HG03439 (cell line): Measurements from ENCODE around the gene NEK10.
"Not testable (repeated sequence)": the region's sequence is repeated elsewhere in the genome, so short reads cannot be mapped to it uniquely, and the experiment has no call there.

Source experiments
- ATAC-seq: cut with Tn5 transposase; IDR thresholded peaks from one replicate; pipeline ENCODE4 v1.9.1; 2021; ENCODE audit warnings: mild to moderate bottlenecking, moderate library complexity; ENCODE audit not compliant: unreplicated experiment

The NEK10 gene

DNA sequence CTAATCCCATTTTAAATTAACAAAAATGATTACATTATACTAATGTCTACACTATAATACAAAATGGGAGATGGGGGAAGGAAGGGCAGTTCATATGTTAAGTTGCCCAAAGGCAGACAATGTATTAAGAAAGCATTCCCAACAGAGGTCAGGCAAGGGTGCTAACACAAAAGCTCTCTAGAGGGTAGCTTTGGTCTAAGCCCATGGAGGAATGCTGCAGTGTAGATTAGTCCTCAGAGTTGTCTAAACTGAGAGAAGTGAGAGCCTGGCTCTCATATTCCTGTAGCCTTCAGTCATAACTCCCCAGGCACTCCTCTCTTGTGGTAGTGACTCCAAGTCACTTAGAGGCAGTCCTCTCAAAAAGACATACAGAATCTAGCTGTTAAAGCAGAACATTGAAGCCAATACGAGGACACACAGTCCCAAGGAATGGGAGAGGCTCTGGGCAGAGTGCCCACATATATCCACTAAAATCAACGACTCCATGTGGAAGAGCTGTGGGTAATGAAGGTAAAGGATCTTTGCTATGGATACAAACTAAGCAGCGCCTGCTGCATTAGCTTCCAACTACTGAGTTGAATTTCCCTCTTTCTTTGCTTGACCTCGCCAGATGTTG is 14.5 kb downstream of the NEK10 start:
- no peak for ATAC-seq

DNA sequence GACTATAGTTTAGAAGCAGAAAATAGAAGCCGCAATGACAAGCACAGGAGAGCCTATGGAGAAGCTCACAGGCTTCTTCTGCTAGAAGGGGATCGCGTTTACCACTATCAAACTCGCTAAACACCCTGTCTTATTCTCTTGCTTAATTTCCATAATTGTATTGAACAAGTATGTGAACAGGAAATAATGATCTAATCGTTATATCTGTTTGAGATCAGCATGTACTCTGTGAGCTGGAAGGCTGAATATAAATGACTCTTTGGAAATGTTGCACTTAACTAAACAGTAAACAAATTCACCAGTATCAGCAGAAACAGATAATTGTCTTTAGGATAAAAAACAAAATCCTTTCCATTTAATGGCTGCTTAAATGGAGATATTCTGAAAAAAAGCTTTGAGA is 15.0 kb downstream of the NEK10 start:
- no peak for ATAC-seq

DNA sequence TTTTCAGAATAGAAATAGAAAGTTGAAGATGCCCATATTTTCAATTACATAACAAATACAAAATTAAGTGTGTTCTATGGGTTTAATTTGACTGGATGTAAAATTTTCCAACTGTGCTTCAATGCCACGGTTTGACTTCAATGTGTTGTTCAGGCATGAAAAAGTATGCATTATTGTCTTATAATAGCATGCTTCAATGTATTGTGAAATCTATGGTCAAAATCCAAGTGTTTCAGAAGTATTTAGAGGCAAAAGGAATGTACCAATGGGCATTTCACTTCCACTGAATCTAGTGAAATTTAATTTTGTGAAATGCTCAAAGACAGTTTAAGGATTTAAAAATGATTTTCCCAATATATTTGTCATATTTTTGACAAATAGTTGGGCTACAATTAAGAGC is 16.0 kb downstream of the NEK10 start:
- no peak for ATAC-seq

DNA sequence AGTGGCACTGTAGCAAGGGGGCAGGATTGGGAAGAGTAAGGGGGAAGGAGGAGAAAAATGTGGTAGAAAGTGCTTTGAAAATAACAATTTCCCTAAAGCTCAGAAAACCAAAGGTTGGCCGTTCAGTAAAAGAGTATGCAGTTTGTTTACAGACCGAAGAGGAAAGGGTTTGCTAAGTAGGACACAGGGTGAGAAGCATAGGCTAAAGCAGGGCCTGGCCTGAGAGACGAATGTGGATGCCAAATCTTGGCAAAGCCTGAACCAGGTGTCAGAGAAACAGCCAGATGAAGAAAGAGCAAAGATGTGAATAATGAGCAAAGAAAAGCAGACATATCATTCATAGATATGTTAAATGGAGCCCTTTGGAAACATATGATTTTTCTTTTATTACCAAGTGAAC is 17.1 kb downstream of the NEK10 start:
- no peak for ATAC-seq

DNA sequence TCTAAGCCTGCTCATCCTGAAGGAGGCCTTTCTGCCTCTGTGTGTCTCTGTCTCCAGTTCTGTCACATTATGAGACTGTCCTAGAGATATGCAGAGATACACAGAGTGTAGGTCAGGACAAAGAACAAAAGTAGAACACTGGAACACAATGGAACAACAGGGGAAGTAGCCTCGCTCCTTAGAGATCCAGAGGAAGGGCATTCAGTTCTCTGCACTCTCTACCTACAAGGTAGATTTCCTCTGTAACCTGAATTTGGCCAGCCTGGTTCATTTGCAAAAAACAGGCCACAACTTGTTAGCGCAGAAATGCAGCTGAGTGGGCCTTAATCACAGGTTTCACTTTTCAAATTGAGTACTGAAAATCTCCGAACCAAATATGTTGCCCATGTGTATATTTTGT is 19.4 kb downstream of the NEK10 start:
- peak; percentile 94 for ATAC-seq

DNA sequence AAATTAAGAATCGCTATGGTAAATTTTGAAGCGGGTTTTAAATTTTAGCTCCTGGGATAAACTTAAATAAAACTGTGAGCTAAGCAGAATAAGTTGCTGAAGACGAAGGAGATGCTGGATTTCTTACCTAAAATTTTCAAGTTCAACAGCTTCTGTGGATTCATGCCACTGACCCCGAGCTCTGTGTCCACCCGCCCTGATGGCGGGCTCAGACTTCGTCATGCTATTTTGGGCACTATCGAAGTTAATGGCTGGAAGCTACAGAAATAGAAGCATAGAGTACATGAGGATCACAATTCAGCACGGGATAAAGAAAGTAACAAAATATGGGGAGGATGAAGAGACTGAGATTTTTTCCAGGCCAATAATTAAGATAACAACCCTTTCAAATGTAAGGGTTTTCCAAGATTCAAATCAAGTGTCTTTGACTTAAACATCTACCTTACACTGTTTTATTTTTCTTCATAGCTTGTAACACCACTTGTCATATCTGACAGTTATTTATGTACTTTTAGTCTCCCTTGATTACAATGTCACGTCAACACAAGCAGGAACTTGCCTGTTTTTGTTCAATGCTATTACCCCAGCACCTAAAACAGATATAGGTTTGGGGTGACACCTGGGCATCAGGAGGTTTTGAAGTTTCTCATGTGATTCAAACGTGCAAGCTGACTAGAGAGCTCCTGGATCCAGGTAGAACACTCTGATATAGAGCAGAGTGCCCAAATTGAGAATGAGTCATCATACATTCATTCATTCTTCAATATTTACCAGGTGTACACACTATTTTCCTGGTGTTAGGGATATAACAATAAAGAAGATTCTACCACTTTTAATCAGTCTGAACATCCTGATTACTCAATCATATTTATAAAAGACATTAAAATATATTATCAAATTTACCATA is 23.0 kb downstream of the NEK10 start:
- no peak for ATAC-seq

DNA sequence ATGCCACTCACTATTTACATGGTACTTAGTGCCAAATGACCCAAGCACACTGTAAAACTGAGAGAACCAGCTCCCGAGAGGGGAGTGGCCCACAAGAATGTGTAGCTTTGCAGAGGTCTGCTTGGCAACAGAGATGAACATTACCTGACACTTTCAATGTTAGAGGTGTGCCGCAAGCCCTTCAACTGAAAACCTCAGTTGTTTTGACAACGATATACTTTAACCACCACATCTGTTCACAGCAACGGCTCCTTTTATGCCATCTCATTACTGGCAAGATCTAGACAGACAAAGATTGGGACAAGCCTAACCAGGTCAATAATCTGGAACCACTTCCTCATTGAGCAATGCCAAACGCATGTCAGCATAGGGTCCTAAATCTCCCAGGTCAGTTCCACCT is 23.7 kb downstream of the NEK10 start:
- no peak for ATAC-seq

DNA sequence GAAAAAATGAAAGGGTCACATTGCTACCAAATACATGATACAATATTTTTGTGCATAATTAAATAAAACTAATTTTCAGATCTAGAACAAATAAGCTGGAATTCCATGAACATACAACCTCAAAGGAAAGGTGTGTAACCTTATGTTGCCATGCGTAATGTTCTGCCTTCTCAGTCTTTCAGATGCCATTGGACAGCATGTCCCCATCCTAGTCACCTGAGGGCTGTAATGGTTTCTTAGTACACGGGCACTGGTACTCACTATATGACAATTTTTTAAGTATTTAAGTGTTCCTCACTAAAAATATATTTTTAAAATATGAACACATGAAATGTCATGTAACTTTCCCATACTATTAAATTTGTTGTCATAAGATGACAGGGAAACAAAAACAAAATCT is 24.1 kb downstream of the NEK10 start:
- ATAC-seq: no peak

DNA sequence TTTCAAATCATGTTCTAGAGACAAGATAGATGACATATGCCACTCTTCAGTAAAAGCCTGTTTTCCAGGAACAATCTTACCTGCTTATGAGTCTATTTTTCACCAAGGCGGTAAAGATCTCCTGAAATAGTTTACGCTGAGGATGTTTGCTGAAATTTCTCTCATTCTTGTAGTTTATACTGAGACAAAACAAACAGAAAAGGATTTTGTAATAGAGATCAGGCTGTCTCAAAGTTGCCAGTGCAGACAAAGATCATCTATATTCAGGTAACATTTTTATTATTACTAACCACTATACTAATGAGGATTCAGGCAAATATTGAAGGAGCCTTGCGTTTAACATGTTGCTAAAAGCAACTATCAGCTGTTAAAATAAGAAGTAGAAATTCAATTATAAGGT is 25.0 kb downstream of the NEK10 start:
- ATAC-seq: no peak

DNA sequence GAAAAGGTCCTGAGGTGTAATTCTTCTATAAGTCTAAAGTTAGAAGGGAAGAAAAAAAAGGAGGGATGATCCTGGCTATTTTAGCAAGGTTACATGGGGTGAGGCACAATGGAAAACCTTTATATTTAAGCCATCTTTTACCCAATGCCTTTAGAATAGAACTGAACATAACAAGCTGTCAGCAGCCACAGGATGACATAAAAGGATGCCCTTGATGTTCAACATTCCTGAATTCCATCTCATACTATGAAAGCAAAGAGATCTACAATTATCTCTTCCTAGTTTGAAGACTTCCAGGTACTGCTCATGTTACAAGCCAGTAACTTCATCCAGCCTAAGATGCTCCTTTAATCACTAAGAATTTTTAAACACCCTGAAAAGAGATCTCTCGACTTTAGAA is 26.9 kb downstream of the NEK10 start:
- no peak for ATAC-seq

DNA sequence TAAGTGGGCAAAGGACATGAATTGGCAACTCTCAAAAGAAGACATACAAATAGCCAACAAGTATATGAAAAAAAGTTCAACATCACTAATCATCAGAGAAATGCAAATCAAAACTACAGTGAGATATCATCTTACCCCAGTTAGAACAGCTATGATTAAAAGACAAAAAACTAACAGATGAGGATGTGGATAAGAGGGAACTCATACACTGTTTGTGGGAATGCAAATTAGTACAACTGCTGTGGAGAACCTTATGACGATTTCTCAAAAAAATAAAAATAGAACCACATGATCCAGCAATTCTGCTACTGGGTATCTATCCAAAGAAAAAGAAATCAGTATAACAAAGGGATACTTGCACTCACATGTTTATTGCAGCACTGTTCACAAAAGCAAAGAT is 28.6 kb downstream of the NEK10 start:
- peak; percentile 89 for ATAC-seq

DNA sequence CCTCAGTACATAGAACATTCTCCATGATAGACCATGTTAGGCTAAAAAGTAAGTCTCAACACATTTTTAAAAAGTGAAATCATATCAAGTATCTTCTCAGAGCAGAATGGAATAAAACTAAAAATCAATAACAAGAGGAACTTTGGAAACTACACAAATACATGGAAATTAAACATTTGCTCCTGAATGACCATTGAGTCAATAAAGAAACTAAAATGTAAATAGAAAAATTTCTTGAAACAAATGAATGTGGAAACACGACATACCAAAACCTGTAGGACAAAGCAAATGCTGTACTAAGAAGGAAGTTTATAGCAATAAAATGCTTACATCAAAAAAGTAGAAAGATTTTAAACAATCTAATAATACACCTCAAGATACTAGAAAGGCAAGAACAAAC is 33.6 kb downstream of the NEK10 start:
- no peak for ATAC-seq

DNA sequence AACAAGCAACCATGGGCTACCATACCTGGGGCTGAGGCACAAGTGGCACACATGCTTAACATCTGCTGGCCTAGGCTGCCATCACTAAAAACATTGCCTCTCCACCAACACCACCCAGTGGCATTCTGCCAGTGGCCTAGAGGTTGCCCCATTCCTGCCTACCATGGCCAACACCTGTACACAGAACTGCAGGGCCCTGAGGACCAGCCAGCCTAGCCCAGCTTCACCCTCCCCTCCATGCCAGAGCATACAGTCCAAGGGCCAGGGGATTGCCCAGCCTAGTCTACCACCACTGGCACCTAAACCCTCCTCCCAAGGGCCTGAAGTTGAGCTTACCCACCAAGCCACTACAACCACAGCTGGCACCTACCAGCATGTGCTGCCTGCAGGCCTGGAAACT is 35.3 kb downstream of the NEK10 start:
- no peak for ATAC-seq

DNA sequence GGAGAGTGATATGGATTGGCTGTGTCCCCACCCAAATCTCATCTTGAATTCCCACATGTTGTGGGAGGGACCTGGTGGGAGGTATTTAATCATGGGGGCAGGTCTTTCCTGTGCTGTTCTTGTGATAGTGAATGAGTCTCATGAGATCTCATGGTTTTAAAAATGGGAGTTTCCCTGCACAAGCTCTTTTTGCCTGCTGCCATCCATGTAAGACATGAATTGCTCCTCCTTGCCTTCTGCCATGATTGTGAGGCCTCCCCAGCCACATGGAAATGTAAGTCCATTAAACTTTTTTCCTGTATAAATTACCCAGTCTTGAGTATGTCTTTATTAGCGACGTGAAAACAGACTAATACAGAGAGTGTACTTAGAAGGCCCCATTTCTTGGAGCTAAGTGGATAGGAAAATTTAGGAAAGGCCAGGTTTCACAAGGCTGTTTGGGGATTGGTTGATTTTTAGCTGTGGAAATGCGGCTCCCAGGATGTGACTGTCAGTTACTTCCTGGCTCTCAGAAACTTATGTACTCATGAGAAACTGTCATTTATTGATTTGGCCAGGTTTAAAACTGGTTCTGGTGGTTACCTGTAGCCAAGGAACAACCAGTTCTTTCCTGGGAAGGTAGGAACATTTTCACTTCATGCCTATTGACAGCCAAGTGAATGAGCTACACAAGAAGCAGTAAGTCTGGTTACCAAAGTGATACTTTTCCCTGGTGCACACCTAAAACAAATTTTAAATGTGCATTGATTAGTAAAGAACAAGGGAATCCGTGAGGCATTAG is 40.0 kb downstream of the NEK10 start:
- not testable (repeated sequence) for ATAC-seq

DNA sequence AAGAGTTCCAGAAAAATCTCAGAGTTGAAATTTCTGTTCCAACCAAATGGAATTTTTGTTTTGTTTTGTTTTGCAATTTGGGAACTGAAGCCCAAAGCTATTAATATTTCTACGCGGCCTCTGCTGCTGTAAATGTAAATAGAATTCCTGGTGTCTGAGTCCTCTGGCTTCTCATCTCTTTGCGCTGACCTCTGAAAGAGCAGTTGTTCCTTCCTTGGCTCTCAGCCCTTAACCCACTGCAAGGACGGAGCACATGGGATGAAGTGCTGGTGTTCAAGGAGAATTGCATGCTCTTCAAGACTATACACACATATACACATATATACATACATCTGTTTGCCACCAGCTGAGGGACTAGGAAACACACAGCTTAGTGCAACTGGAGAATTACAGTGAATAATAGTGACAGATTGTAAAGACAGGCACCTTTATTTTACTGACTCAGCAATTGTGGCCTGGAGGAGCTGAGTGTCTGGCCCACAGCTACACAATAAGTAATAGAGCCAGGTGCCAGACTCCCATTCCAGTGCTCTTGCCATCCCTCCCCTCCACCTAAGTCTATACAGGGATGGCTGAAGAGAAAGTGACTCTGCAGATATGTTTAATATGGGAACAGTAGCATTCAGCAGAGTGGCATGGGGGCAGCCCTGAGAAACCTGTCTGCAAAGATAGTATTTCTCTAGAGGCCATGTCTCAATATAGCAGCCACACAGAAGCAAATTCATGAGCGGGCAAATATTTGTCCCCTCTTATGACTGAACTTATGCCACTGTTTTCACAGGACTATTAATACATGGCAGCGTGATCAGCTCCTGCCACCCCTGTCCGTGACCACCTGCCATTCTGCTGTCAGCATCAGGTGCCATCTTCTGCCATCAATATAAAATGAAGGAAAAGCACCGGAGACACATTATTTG is 42.3 kb downstream of the NEK10 start:
- ATAC-seq: no peak

DNA sequence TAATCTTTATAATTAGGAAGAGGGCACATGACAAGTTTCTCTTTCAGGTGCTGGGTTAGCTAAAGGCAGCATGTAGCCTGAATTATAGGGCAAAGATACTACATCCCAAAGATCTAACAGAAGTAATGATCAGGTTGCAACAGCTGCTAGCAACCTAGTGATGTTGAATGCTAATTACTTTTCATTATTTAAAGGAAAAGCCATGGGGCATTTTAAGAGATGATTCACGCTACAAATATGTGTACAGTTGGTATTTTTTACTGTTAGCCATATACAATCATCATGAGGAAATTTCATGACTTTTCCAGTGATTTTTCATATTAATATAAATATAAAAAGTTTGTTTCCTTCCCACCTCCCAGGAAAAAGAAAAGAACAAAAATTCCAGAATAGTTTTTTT is 43.0 kb downstream of the NEK10 start:
- no peak for ATAC-seq

DNA sequence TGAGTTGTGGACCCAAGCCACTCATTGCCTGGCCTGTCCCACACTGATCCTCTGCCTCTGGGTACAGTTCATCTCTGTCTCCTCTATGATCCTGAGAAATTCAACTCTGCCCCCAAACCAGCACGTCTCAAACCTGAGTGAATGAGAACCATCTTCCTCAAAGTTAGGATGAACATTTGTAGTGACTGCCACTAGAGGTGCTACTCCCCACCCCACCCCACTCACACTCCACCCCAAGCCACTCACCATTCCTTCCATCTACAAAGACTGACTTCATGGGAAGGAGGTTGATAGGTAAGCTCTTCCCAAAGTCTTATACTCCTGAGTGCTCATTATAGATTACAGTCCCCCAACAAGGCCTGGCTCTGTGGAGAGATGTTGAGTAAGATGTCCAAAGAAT is 43.8 kb downstream of the NEK10 start:
- no peak for ATAC-seq

DNA sequence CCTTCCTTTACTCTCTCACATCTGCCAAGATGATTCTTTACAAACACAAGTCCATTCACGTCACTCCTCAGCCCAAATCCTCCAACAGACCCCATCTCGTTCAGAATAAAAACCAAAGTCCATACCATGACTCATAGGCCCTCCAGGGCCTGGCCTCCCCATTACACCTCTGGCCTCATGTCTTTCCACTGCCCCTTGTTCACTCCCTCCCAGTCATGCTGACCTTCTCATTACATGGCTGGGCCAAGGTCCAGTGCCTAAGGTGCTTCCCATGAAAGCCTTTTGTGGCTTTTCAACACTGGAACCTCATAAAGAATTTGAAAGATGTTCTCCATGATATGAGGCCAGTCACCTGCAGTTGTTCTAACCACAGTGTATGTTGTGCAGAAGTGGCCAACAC is 44.5 kb downstream of the NEK10 start:
- ATAC-seq: no peak

DNA sequence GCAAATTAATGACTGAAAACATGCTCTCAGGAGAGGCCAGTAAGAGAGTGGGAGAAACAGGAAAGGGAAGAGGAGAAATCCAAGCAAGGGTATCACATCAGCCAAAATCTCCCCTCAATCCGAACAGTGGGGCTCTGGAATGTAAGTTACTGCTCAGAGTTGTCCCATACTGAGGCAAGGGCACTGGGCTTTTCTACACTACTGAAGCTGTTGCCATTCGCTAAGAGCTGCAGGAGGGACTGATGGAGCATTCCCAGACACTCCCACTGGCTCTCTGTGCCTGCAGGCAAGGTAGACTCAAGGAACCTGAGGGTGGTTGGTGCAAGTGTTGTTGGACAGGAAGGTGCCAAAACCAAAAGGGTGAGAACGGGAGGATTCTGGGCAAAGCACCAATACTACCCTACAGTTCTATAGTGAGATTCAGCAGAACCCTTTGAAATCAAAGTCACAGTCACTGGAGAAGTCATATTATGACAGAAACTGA is 46.1 kb downstream of the NEK10 start:
- ATAC-seq: no peak

DNA sequence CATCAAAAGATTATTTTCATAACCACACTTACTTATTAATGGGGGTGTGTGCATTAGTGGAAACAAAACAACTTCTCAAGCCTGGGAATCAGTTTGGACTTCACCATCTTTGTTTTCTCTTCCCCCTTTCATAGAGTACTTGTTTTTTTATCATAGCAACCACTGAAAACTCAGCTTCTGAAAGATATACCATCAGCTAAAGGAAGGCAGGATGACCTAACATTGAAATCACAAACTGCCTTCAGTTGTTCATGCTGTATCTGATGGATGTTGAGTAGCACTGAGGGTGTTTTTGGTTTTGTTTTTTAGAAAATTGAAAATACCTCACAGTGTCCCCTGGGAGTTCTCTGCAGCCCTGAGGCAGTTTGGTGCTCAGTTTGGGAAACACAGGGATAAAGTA is 46.5 kb downstream of the NEK10 start:
- ATAC-seq: no peak
